ENCODE measurements around the gene ARHGEF1. TPM values are rescaled to one million over a fixed set of nuclear protein-coding genes. Genes with fewer than 3 reads are reported as not detected.

Gene ARHGEF1
- total RNA-seq, 1 donor from 2014 or later = 114 TPM

DNA sequence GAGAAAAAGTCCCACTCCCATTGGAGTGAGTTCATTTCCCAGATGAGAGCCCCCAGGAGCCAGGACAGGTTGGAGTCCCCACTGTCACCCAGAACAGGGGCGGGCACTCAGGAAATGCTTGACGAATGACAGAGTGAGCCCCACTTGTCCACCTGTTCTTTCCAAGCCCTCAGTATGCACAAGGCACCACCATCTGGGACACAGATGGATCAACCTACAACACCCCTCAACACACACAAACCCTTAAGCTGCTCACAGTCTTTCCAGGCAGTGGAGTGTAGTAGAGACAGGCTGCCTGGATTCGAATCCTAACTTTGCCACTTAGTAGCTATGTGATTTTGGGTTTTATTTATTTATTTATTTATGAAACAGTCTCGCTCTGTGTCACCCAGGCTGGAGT is 8.0 kb downstream of the ARHGEF1 start:
- Histone ChIP-seq H3K36me3 (peaks cover 0 to 32% of the 10 kb centered on the region in 2 donors), H3K4me1 (peaks cover 22% of the 10 kb centered on the region), H3K27ac (no peak overlapping the region), H3K4me3 (no peak overlapping the region), H3K27me3 (no peaks in the 10 kb centered on the region), H3K9me3 (no peaks in the 10 kb centered on the region)
- intact Hi-C loops (cut with DNase I) = no loop called here
- DNase-seq (ENCODE audit: extremely low spot score in 2 of 2) = no peak
- TF ChIP-seq, protein P1, sequence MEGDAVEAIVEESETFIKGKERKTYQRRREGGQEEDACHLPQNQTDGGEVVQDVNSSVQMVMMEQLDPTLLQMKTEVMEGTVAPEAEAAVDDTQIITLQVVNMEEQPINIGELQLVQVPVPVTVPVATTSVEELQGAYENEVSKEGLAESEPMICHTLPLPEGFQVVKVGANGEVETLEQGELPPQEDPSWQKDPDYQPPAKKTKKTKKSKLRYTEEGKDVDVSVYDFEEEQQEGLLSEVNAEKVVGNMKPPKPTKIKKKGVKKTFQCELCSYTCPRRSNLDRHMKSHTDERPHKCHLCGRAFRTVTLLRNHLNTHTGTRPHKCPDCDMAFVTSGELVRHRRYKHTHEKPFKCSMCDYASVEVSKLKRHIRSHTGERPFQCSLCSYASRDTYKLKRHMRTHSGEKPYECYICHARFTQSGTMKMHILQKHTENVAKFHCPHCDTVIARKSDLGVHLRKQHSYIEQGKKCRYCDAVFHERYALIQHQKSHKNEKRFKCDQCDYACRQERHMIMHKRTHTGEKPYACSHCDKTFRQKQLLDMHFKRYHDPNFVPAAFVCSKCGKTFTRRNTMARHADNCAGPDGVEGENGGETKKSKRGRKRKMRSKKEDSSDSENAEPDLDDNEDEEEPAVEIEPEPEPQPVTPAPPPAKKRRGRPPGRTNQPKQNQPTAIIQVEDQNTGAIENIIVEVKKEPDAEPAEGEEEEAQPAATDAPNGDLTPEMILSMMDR (IDR thresholded peaks at IDR 0.05) = no peak
- TF ChIP-seq POLR2AphosphoS5 (IDR thresholded peaks at IDR 0.05; ENCODE audit: insufficient read depth in 1 of 2, low read depth in 1 of 2) (no peak), POLR2A (IDR thresholded peaks at IDR 0.05) (no peak)

DNA sequence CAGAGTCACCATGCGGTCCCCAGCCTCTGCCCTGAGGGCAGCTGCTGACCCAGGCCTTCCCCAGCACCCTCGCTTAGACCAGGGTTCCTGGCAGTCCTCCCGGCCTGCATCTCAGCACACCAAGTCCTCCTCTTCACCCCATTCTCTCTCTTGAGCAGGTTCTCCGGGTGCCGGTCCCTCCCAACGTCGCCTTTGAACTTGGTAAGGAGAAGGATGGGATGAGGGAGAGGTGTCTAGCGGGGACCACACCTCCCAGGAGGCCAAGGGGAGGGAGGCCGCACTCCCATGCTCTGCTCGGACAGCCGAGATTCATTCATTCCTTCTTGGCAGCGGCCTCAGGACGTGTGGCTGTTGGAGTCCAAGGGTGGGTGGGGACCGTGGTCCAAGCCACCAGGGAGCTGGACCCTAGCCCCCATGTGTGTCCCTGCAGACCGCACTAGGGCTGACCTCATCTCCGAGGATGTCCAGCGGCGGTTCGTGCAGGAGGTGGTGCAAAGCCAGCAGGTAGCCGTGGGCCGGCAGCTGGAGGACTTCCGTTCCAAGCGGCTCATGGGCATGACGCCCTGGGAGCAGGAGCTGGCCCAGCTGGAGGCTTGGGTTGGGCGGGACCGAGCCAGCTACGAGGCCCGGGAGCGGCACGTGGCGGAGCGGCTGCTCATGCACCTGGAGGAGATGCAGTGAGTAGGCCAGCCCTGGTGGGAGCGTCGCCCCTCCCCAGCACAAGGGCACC is 9.4 kb downstream of the ARHGEF1 start:
- H3K27ac ChIP-seq = no peak overlapping the region
- peaks cover 7% of the 10 kb centered on the region for H3K4me1 ChIP-seq
- H3K36me3 ChIP-seq = peaks cover 0 to 41% of the 10 kb centered on the region in 2 donors
- H3K4me3 ChIP-seq = no peak overlapping the region
- intact Hi-C loops (cut with DNase I) = no loop called here
- no peak for DNase-seq (ENCODE audit: extremely low spot score in 2 of 2)
- H3K27me3 ChIP-seq = no peaks in the 10 kb centered on the region
- no peaks in the 10 kb centered on the region for H3K9me3 ChIP-seq
- TF ChIP-seq POLR2AphosphoS5 (IDR thresholded peaks at IDR 0.05; ENCODE audit: insufficient read depth in 1 of 2, low read depth in 1 of 2) (no peak), POLR2A (IDR thresholded peaks at IDR 0.05) (no peak)
- TF ChIP-seq, protein P1 (IDR thresholded peaks at IDR 0.05) = no peak

DNA sequence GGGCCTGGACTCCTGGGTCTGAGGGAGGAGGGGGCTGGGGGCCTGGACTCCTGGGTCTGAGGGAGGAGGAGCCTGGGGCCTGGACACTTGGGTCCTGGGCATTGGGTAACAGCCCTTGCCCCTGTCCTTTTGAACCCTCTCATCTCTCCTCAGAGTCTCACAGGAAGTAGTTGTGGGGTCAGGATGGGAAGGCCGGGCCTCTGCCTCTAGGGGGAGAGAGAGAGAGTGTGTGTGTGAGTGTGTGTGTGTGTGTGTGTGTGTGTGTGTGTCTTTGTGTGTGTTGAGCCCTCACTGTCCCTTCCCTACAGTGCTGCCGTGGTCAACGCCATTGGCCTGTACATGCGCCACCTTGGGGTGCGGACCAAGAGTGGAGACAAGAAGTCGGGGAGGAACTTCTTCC is 10.9 kb downstream of the ARHGEF1 start:
- DNase-seq (ENCODE audit: extremely low spot score in 2 of 2) = no peak
- H3K4me3 ChIP-seq = no peak overlapping the region
- no peaks in the 10 kb centered on the region for H3K4me1 ChIP-seq
- H3K36me3 ChIP-seq = peaks cover 0 to 55% of the 10 kb centered on the region in 2 donors
- no peak overlapping the region for H3K27ac ChIP-seq
- no peaks in the 10 kb centered on the region for H3K27me3 ChIP-seq
- H3K9me3 ChIP-seq = no peaks in the 10 kb centered on the region
- intact Hi-C loops (cut with DNase I) = no loop called here
- TF ChIP-seq POLR2A (IDR thresholded peaks at IDR 0.05) = no peak
- no peak for TF ChIP-seq POLR2AphosphoS5 (IDR thresholded peaks at IDR 0.05; ENCODE audit: insufficient read depth in 1 of 2, low read depth in 1 of 2)
- TF ChIP-seq, protein P1 (IDR thresholded peaks at IDR 0.05) = no peak

DNA sequence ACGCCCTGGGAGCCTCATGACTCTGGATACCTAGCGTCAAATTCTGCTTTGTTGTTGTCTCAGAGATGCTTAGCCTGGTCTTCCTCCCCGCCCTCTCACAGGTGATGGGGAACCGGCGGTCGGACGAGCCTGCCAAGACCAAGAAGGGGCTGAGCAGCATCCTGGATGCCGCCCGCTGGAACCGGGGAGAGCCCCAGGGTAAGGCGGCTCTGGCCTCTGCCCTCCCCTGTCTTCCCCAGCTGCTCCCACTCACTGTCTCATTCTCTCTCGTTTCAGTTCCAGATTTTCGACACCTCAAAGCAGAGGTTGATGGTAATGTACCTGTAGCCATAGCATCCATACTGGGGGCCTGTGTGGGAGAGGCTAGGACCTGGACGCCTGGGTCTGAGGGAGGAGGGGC is 11.4 kb downstream of the ARHGEF1 start:
- H3K27ac ChIP-seq = no peak overlapping the region
- no peak for DNase-seq (ENCODE audit: extremely low spot score in 2 of 2)
- no peaks in the 10 kb centered on the region for H3K9me3 ChIP-seq
- TF ChIP-seq, protein P1 (IDR thresholded peaks at IDR 0.05) = no peak
- TF ChIP-seq POLR2AphosphoS5 (IDR thresholded peaks at IDR 0.05; ENCODE audit: insufficient read depth in 1 of 2, low read depth in 1 of 2) = no peak
- TF ChIP-seq POLR2A (IDR thresholded peaks at IDR 0.05) = no peak
- no peak overlapping the region for H3K4me3 ChIP-seq
- H3K36me3 ChIP-seq = peaks cover 0 to 53% of the 10 kb centered on the region in 2 donors
- H3K27me3 ChIP-seq = no peaks in the 10 kb centered on the region
- no peaks in the 10 kb centered on the region for H3K4me1 ChIP-seq
- intact Hi-C loops (cut with DNase I) = no loop called here
